ENCODE data around the gene STX19.

STX19 gene

GRCh38 chr3:94028093-94028837 lies at the start of gene STX19:
TSS of gene STX19 (minus strand) at chr3:94028597. CDS start at chr3:94015269, 13,328 bp downstream.
- no peak for DNase-seq (ENCODE audit: extremely low read depth, low read depth)
- no peak for TF ChIP-seq CTCF (IDR thresholded peaks at IDR 0.05; ENCODE audit: low read depth, low read length)

DNA sequence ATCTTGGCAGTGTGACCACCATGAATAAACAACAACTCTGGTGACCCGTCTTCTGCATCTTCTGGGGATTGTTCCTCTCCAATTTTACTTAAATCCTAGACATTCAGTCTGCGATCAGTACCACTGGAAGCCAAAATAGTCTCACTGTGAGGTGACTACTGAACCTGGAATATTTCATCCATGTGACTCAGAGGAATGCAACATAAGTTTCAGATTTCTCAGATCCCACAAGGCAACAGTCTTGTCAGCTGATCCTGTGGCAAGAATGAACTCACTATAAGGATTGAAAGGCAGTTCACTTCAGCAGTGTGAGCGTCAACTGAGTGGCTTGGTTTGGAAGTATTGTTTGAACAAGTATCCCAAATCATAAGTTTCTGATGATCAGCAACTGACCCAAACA lies 47.7 kb upstream of the STX19 start:
- no peak for DNase-seq (ENCODE audit: extremely low read depth, low read depth)
- no peak for TF ChIP-seq CTCF (IDR thresholded peaks at IDR 0.05; ENCODE audit: low read depth, low read length)

DNA sequence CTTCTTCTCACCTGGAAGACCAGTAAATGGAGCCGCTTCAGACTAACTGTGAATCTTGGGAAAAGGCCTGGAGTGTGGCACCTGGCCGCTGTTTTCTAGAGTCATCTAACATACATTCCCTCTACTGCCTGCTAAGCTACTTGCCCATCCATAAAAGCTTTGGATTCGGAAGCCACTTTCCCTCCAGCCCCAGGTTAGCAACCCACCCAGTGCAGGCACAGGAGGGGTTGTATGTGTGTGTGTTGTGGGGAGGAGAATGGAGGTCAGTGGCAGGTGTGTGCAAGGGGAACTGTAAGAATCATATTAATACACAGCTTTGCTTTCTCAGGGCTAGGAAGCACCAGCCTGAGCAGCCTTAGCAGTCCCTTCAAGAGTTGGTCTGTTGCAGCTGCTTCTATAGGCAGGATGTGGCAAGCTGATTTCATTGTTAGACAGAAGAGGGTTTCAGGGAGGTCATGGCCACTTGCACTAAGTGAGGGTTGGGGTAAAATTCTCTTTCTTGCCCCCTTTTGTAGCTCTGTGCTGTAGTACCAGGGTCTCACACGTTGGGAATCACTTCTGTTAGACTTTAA lies 43.4 kb upstream of the STX19 start:
- DNase-seq (ENCODE audit: extremely low read depth, low read depth), result no peak
- TF ChIP-seq CTCF (IDR thresholded peaks at IDR 0.05; ENCODE audit: low read depth, low read length), result no peak

- TF ChIP-seq CTCF (IDR thresholded peaks at IDR 0.05; ENCODE audit: low read depth, low read length), result no peak
- DNase-seq (ENCODE audit: extremely low read depth, low read depth), result no peak
Observed at GRCh38 chr3:94070341-94070911, 42.0 kb upstream of the STX19 start.

DNA sequence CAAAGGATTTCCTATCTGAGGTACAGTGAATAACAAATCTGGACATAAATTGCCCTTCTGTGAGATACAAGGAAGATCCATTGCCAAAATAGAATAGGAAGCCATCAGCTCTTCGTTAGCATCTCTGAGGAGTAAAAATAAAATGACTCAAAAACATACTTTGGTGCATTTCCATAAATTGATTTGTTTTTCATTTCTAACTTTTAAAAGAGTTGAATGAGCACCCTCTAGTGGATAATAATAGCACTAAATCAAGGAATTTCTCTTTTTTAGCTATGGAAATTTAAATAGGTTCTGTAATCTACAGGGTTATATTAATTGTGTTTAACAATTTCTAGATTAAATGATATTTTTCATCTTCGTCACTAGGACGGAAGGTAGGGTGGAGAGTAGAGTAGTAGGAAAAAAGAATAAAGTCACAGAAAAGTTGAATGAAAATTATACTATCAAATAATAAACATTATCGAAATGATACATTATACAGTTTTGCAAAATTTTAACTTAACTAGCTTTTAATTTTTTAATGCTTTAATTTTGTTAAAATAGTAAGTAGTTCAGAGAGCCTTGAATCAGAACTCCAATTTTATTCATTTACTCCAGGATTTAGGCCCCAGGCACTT lies 40.9 kb upstream of the STX19 start:
- DNase-seq (ENCODE audit: extremely low read depth, low read depth), result no peak
- peak; percentile 45 for TF ChIP-seq CTCF (IDR thresholded peaks at IDR 0.05; ENCODE audit: low read depth, low read length)

DNA sequence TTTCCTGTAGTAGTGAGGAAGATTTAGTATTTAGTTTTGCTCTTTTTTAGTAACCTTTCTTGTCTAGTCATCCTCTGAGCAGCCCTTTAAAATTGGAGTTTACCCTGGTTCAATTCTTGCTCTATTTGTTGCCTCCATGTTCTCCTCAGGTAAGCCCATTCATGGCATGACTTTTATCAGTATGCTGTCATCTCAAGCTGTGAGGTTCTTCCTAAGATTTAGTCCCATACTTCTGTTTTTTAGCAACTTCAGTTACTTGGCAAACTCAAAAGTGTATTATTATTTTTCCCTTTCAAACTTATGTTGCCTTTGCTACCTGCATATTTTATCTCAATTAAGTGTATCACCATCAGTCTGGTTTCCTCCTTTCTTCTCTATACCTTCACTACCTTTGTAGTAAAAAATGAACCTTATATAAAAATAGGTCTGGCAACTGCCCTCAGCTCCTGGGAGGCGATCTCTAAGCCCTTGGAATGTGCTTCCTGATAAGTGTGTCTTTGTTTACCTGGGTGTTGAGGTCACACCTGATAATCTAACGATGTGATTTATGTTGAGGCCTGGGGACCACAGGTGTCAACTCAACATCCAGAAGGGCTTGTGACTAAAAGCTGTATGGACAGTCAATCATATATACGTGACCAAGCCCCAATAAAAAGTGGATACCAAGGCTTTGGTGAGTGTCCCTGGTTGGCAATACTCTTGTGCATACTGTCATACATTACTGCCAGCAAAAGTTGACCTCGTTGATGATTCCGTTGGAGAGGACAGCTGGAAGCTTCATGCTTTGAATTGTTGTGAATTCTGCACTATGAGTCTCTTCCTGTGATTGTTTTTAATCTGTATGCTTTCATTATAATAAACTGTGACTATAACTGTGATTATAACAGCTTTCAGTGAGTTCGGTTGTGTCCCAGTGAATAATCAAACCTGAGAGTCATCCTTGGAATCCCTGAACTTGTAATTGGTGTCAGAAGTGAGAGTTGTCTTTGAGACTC lies 38.4 kb upstream of the STX19 start:
- no peak for DNase-seq (ENCODE audit: extremely low read depth, low read depth)
- TF ChIP-seq CTCF (IDR thresholded peaks at IDR 0.05; ENCODE audit: low read depth, low read length), result no peak
